HAP-1 (cell line): ENCODE results near the gene TBC1D2.

Source experiments
- DNase-seq, 2 experiments: peaks; one replicate each; pipeline ENCODE4 v3.0.0-alpha.2; 2016 to 2020; ENCODE audit warnings: low spot score in 2 of 2
- H3K27me3 ChIP-seq: fragments of 250-450 bp; sonication (Bioruptor Pico); 2 replicates; pipeline ENCODE4 v1.5.1; 2020; ENCODE audit warnings: low read depth, mild to moderate bottlenecking, moderate library complexity
- H3K36me3 ChIP-seq: fragments of 250-450 bp; sonication (Bioruptor Pico); replicated peaks from 2 replicates; pipeline ENCODE4 v1.5.1; 2020; ENCODE audit warnings: mild to moderate bottlenecking
- H3K4me1 ChIP-seq: fragments of 250-450 bp; sonication (Bioruptor Pico); 2 replicates; pipeline ENCODE4 v1.5.1; 2020; ENCODE audit warnings: mild to moderate bottlenecking
- H3K4me3 ChIP-seq: fragments of 250-450 bp; sonication (Bioruptor Pico); 2 replicates; pipeline ENCODE4 v1.5.1; 2020; ENCODE audit warnings: mild to moderate bottlenecking, moderate library complexity
- H3K9me3 ChIP-seq: fragments of 250-450 bp; sonication (Bioruptor Pico); 2 replicates; pipeline ENCODE4 v1.5.1; 2020; ENCODE audit warnings: mild to moderate bottlenecking, moderate library complexity
- in situ Hi-C: fragments of 300-500 bp; cut with MboI; formaldehyde crosslinking; loops from 3 replicates; pipeline ENCODE4 v1.14.3; 2020; ENCODE audit warnings: low sequenced_read_pairs, inconsistent platforms, mixed read lengths

Gene TBC1D2

GRCh38 chr9:98162613-98163012, 92.8 kb downstream of the TBC1D2 start:
- Histone ChIP-seq H3K36me3 (no peaks in the 10 kb centered on the region), H3K4me3 (no peak overlapping the region), H3K27me3 (no peaks in the 10 kb centered on the region), H3K9me3 (no peaks in the 10 kb centered on the region), H3K4me1 (peaks cover 3% of the 10 kb centered on the region; the same call in 1 of the 2 replicates)
- no peak for DNase-seq
- in situ Hi-C loops, result no loop called here

DNA sequence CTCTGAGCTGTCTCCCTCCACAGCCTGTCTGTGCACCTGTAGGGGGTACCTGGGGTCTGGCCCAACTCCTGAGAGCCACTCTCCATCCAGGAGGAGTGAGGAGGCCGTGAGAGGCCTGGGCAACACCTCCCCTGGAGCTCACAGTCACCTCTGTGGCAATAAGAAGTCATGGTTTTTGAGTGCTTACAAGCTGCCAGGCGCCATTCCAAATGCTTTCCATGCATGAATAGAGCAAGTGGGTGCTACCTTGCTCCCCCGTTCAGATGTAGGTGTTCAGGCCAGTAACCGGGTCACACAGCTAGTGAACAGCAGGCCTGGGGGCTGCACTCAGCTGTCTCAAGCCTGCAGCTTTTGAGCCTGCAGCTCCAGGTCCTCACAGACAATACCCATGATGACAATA, 93.6 kb downstream of the TBC1D2 start:
- Histone ChIP-seq H3K36me3 (no peaks in the 10 kb centered on the region), H3K9me3 (no peaks in the 10 kb centered on the region), H3K4me3 (no peak overlapping the region), H3K27me3 (no peaks in the 10 kb centered on the region), H3K4me1 (no peaks in the 10 kb centered on the region)
- in situ Hi-C loops, result no loop called here
- no peak for DNase-seq

GRCh38 chr9:98159790-98160189, 95.7 kb downstream of the TBC1D2 start:
- DNase-seq, result no peak
- no peaks in the 10 kb centered on the region for H3K27me3 ChIP-seq
- no peaks in the 10 kb centered on the region for H3K9me3 ChIP-seq
- in situ Hi-C loops, result no loop called here
- H3K4me3 ChIP-seq, result no peak overlapping the region
- H3K36me3 ChIP-seq, result no peaks in the 10 kb centered on the region; the same call in 1 of the 2 replicates
- 0 out of 2 replicates have a peak, but pooled peaks cover 4% of the 10 kb centered on the region for H3K4me1 ChIP-seq

- H3K4me3 ChIP-seq, result no peak overlapping the region
- H3K36me3 ChIP-seq, result no peaks in the 10 kb centered on the region; the same call in 1 of the 2 replicates
- no peaks in the 10 kb centered on the region for H3K9me3 ChIP-seq
- in situ Hi-C loops, result no loop called here
- H3K27me3 ChIP-seq, result no peaks in the 10 kb centered on the region
- no peak for DNase-seq
- 0 out of 2 replicates have a peak, but pooled peaks cover 4% of the 10 kb centered on the region for H3K4me1 ChIP-seq
These were observed 96.1 kb downstream of the TBC1D2 start for GRCh38 chr9:98159301-98159700.

DNA sequence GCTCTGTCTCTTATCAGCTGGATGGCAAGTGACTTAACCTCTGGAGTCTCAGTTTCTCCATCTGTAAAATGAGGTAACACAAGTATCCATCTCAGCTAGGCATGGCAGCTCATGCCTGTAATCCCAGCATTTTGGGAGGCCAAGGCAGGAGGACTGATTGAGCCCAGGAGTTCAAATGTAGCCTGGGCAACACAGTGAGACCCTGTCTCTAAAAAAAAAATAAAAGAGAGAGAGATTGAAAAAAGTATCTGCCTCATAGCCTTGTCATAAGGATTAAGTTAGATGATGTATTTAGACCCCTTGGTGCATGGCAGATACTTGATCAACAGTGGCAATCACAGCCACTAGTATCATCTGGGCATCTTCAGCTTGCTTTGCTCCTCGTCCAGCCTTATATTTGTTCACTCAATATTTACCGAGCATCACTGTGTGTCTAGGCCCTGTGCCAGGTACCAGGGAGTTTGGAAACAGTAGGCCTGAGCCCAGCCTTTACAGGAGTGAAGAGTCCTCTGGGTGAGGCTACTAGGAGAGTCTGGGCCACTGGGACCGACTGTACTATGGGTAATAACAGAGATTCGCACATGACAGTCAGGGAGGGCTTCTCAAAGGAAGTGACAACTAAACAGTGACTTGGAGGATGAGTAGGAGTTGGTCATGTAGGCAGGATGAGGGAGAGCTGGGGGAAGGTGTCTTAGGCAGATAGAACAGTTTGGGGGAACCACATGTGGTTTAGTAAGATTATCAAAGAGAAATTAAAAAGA, 97.2 kb downstream of the TBC1D2 start:
- in situ Hi-C loops, result no loop called here
- H3K27me3 ChIP-seq, result no peaks in the 10 kb centered on the region
- no peak overlapping the region for H3K4me3 ChIP-seq
- H3K36me3 ChIP-seq, result no peaks in the 10 kb centered on the region; the same call in 1 of the 2 replicates
- no peak for DNase-seq
- H3K4me1 ChIP-seq, result 0 out of 2 replicates have a peak, but pooled peaks cover 4% of the 10 kb centered on the region
- H3K9me3 ChIP-seq, result no peaks in the 10 kb centered on the region

DNA sequence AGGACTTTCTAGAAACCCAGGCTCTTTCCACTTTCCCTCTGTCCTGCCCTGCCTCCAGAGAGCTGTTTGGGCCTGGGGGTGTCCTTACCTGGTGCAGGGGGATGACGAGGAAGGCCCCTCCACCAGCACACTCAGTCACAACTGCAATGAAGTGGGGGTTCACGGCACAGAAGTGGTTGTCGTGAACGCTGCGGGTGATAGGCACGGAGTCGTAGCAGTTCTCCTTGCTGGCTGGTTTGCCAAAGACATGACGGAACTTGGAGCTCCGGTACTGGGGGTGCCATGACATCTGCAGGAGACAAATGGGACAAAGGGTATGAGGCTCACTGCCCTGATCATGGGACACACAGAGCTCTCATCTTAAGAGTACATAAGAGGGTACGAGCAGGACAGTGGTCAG, 98.1 kb downstream of the TBC1D2 start:
- DNase-seq, result no peak
- H3K4me3 ChIP-seq, result no peak overlapping the region
- H3K27me3 ChIP-seq, result no peaks in the 10 kb centered on the region
- H3K9me3 ChIP-seq, result no peaks in the 10 kb centered on the region
- 0 out of 2 replicates have a peak, but pooled peaks cover 4% of the 10 kb centered on the region for H3K4me1 ChIP-seq
- H3K36me3 ChIP-seq, result no peaks in the 10 kb centered on the region; the same call in 1 of the 2 replicates
- in situ Hi-C loops, result no loop called here

DNA sequence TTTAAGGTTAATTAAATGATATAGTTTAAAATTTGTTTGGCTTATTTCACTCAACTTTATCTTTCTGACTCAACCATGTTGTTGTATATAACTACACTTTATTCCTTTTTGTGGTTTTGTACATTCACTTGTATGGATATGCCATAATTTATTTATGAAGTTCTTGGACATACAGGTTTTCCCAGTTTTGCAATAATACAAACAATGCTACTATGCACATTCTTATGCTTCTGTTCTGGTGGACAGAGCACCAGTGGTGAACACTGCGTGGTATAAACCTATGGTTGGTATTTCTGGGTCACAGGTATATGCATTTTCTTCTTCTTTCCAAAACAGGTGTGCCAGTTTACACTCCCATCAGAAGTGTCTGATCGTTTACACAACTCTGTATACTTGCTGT, 100.8 kb downstream of the TBC1D2 start:
- in situ Hi-C loops, result no loop called here
- Histone ChIP-seq H3K9me3 (no peaks in the 10 kb centered on the region), H3K27me3 (no peaks in the 10 kb centered on the region), H3K36me3 (no peaks in the 10 kb centered on the region; the same call in 1 of the 2 replicates), H3K4me1 (0 out of 2 replicates have a peak, but pooled peaks cover 4% of the 10 kb centered on the region), H3K4me3 (no peak overlapping the region)
- no peak for DNase-seq

GRCh38 chr9:98152526-98152925, 102.9 kb downstream of the TBC1D2 start:
- no peak overlapping the region for H3K4me3 ChIP-seq
- no peaks in the 10 kb centered on the region for H3K9me3 ChIP-seq
- H3K4me1 ChIP-seq, result 0 out of 2 replicates have a peak, but pooled peaks cover 4% of the 10 kb centered on the region
- DNase-seq, result no peak
- in situ Hi-C loops, result no loop called here
- no peaks in the 10 kb centered on the region for H3K27me3 ChIP-seq
- H3K36me3 ChIP-seq, result no peaks in the 10 kb centered on the region; the same call in 1 of the 2 replicates

- in situ Hi-C loops, result no loop called here
- Histone ChIP-seq H3K4me1 (0 out of 2 replicates have a peak, but pooled peaks cover 4% of the 10 kb centered on the region), H3K36me3 (no peaks in the 10 kb centered on the region), H3K4me3 (no peak overlapping the region), H3K27me3 (no peaks in the 10 kb centered on the region), H3K9me3 (no peaks in the 10 kb centered on the region)
- no peak for DNase-seq
These were observed 104.7 kb downstream of the TBC1D2 start for GRCh38 chr9:98150721-98151120.

DNA sequence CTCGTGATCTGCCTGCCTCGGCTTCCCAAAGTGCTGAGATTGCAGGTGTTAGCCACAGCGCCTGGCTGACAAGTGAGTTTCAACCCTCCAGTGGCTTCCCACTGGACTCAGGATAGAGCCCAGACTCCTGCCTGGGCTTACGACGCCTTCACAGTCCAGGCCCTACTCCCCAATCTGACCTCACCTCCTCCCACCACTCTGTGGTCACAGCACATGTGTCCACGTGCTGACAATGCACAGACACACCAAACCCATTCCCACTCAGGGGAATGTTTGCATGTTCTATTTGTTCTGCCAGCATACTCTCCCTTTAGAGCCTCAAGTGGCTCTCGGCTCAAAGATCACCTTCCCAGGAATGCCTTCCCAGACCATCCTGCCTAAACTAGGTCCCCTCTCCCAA, 105.3 kb downstream of the TBC1D2 start:
- no peaks in the 10 kb centered on the region for H3K4me1 ChIP-seq
- no peak overlapping the region for H3K4me3 ChIP-seq
- in situ Hi-C loops, result no loop called here
- DNase-seq, result no peak
- no peaks in the 10 kb centered on the region for H3K9me3 ChIP-seq
- no peaks in the 10 kb centered on the region for H3K36me3 ChIP-seq
- no peaks in the 10 kb centered on the region for H3K27me3 ChIP-seq

DNA sequence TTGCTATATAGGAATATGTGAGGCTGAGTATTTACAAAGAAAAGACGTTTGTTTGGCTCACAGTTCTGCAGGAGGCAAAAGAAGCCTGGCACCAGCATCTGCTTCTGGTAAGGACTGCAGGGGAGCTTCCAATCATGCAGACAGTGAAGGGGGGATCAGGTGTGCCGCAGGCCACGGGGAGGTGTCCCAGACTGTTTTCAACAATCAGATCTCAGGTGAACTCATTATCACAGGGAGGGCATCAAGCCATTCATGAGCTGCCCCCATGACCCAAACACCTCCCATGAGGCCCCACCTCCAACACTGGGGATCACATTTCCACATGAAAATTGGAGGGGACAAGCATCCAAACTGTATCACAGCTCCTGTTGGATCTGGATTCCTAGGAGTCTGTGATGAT, 106.0 kb downstream of the TBC1D2 start:
- Histone ChIP-seq H3K9me3 (no peaks in the 10 kb centered on the region), H3K36me3 (no peaks in the 10 kb centered on the region), H3K27me3 (no peaks in the 10 kb centered on the region), H3K4me3 (no peak overlapping the region), H3K4me1 (no peaks in the 10 kb centered on the region)
- in situ Hi-C loops, result no loop called here
- DNase-seq, result no peak
